ENCODE measurements around the gene BOLA1. TPM values are rescaled to one million over a fixed set of nuclear protein-coding genes. Genes with fewer than 3 reads are reported as not detected.
"Not testable (repeated sequence)": the region's sequence is repeated elsewhere in the genome, so short reads cannot be mapped to it uniquely, and the experiment has no call there.

Gene BOLA1
- polyA plus RNA-seq, 1 donor from 2014 or later, result 26.3 TPM

GRCh38 chr1:149850732-149851345 is 48.5 kb upstream of the BOLA1 start:
- not testable (repeated sequence) for H3K9me3 ChIP-seq (ENCODE audit: low read length); H3K9me2 ChIP-seq (ENCODE audit: insufficient read depth, low read length); H3K36me3 ChIP-seq (ENCODE audit: insufficient read depth, low read length); H3K9ac ChIP-seq (ENCODE audit: low read length); H2AFZ ChIP-seq (ENCODE audit: low read depth, low read length); H3K27me3 ChIP-seq (ENCODE audit: insufficient read depth, low read depth, low read length); H3K27ac ChIP-seq (ENCODE audit: low read length); H3K4me3 ChIP-seq (ENCODE audit: low read length); H4K20me1 ChIP-seq (ENCODE audit: insufficient read depth); H3K4me2 ChIP-seq (ENCODE audit: low read length); H3F3A ChIP-seq (ENCODE audit: insufficient read depth, low read length, poor library complexity, severe bottlenecking)
- peaks cover 40% of the 10 kb centered on the region for H3K79me2 ChIP-seq (replicated peaks; ENCODE audit: insufficient read depth, low read length)

- not testable (repeated sequence) for H3K4me2 ChIP-seq (ENCODE audit: low read length); H3F3A ChIP-seq (ENCODE audit: insufficient read depth, low read length, poor library complexity, severe bottlenecking); H3K4me3 ChIP-seq (ENCODE audit: low read length); H3K27ac ChIP-seq (ENCODE audit: low read length); H3K9me2 ChIP-seq (ENCODE audit: insufficient read depth, low read length); H3K36me3 ChIP-seq (ENCODE audit: insufficient read depth, low read length); H3K9ac ChIP-seq (ENCODE audit: low read length); H4K20me1 ChIP-seq (ENCODE audit: insufficient read depth); H3K9me3 ChIP-seq (ENCODE audit: low read length); H3K27me3 ChIP-seq (ENCODE audit: insufficient read depth, low read depth, low read length); H2AFZ ChIP-seq (ENCODE audit: low read depth, low read length)
- H3K79me2 ChIP-seq (replicated peaks; ENCODE audit: insufficient read depth, low read length), result peaks cover 31% of the 10 kb centered on the region
These were observed 47.7 kb upstream of the BOLA1 start for GRCh38 chr1:149851585-149852213.

- H3K27ac ChIP-seq (ENCODE audit: low read length); H3K9me3 ChIP-seq (ENCODE audit: low read length); H3K36me3 ChIP-seq (ENCODE audit: insufficient read depth, low read length); H4K20me1 ChIP-seq (ENCODE audit: insufficient read depth); H2AFZ ChIP-seq (ENCODE audit: low read depth, low read length); H3K27me3 ChIP-seq (ENCODE audit: insufficient read depth, low read depth, low read length); H3K4me2 ChIP-seq (ENCODE audit: low read length); H3K9me2 ChIP-seq (ENCODE audit: insufficient read depth, low read length); H3K9ac ChIP-seq (ENCODE audit: low read length); H3K4me3 ChIP-seq (ENCODE audit: low read length); H3F3A ChIP-seq (ENCODE audit: insufficient read depth, low read length, poor library complexity, severe bottlenecking): not testable (repeated sequence)
- H3K79me2 ChIP-seq (replicated peaks; ENCODE audit: insufficient read depth, low read length), result peaks cover 26% of the 10 kb centered on the region
These were observed 47.1 kb upstream of the BOLA1 start for GRCh38 chr1:149852263-149852662.

GRCh38 chr1:149860271-149860670 is 39.1 kb upstream of the BOLA1 start:
- H2AFZ ChIP-seq (ENCODE audit: low read depth, low read length); H3K4me2 ChIP-seq (ENCODE audit: low read length); H3K79me2 ChIP-seq (replicated peaks; ENCODE audit: insufficient read depth, low read length); H3F3A ChIP-seq (ENCODE audit: insufficient read depth, low read length, poor library complexity, severe bottlenecking); H3K9me3 ChIP-seq (ENCODE audit: low read length); H3K27me3 ChIP-seq (ENCODE audit: insufficient read depth, low read depth, low read length); H3K9me2 ChIP-seq (ENCODE audit: insufficient read depth, low read length); H3K4me3 ChIP-seq (ENCODE audit: low read length); H3K27ac ChIP-seq (ENCODE audit: low read length); H4K20me1 ChIP-seq (ENCODE audit: insufficient read depth); H3K36me3 ChIP-seq (ENCODE audit: insufficient read depth, low read length); H3K9ac ChIP-seq (ENCODE audit: low read length): not testable (repeated sequence)

DNA sequence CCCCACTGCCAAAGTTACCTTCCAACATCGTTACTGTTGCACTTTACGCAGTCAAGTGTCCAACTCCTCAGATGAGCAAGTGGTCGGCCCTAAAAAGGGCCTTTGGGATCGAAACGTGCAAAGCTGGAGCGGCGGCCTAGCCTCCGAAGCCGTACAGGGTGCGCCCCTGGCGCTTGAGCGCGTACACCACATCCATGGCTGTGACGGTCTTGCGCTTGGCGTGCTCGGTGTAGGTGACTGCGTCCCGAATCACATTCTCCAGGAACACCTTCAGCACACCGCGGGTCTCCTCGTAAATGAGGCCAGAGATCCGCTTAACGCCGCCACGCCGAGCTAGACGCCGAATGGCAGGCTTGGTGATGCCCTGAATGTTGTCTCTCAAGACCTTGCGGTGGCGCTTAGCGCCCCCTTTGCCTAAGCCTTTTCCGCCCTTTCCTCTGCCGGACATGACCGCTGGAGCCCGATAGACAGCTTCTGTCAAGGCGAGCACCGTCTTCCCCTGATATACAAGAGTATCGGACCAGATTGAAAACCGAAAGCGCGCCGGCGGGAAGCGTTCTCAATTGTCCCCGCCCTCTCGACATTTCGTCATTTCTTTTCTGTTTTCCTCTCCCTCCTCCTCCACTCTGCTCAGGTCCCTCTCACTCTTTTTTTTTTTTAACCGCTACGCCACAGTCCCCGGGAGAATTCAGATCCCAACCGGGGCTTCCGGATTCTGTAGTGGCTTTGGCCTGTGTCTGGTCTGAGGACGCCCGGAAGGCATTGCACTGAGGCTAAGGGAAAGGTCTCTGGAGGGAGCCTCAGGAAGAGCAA is 38.5 kb upstream of the BOLA1 start:
- H3K27me3 ChIP-seq (ENCODE audit: insufficient read depth, low read depth, low read length); H3K27ac ChIP-seq (ENCODE audit: low read length); H3K9me2 ChIP-seq (ENCODE audit: insufficient read depth, low read length): not testable (repeated sequence)

GRCh38 chr1:149861497-149862054 is 37.8 kb upstream of the BOLA1 start:
- H3K9ac ChIP-seq (ENCODE audit: low read length); H3K4me3 ChIP-seq (ENCODE audit: low read length); H4K20me1 ChIP-seq (ENCODE audit: insufficient read depth); H3K9me3 ChIP-seq (ENCODE audit: low read length); H3K27ac ChIP-seq (ENCODE audit: low read length); H3K79me2 ChIP-seq (replicated peaks; ENCODE audit: insufficient read depth, low read length); H3K36me3 ChIP-seq (ENCODE audit: insufficient read depth, low read length); H3K9me2 ChIP-seq (ENCODE audit: insufficient read depth, low read length); H3K4me2 ChIP-seq (ENCODE audit: low read length); H3K27me3 ChIP-seq (ENCODE audit: insufficient read depth, low read depth, low read length); H3F3A ChIP-seq (ENCODE audit: insufficient read depth, low read length, poor library complexity, severe bottlenecking); H2AFZ ChIP-seq (ENCODE audit: low read depth, low read length): not testable (repeated sequence)

More for the DNA sequence above, 38.5 kb upstream of the BOLA1 start:
- H3K79me2 ChIP-seq (replicated peaks; ENCODE audit: insufficient read depth, low read length); H3K4me3 ChIP-seq (ENCODE audit: low read length); H3F3A ChIP-seq (ENCODE audit: insufficient read depth, low read length, poor library complexity, severe bottlenecking); H3K9ac ChIP-seq (ENCODE audit: low read length); H3K4me2 ChIP-seq (ENCODE audit: low read length); H3K36me3 ChIP-seq (ENCODE audit: insufficient read depth, low read length); H2AFZ ChIP-seq (ENCODE audit: low read depth, low read length); H4K20me1 ChIP-seq (ENCODE audit: insufficient read depth); H3K9me3 ChIP-seq (ENCODE audit: low read length): not testable (repeated sequence)

DNA sequence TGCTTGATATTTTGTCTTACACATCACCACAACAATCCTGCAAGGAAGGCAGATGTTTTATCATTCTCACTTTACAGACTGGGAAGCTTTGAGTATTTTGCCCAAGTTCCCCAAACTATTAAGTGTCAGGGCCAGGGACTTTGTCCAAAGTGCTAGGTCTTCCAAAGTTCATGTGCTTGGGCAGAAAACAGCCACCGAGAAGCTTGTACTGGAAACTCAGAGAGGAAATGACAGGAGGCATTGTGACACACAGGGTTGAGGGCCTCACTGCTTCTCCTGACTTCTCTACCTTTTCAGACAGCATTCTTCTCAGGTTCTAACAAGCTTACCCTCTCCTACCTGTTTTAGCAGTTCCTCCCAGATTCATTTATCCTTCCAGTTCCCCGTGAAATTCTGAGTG is 32.5 kb upstream of the BOLA1 start:
- not testable (repeated sequence) for H3K9ac ChIP-seq (ENCODE audit: low read length); H3K27ac ChIP-seq (ENCODE audit: low read length); H2AFZ ChIP-seq (ENCODE audit: low read depth, low read length); H4K20me1 ChIP-seq (ENCODE audit: insufficient read depth); H3K79me2 ChIP-seq (replicated peaks; ENCODE audit: insufficient read depth, low read length); H3K4me2 ChIP-seq (ENCODE audit: low read length); H3K9me3 ChIP-seq (ENCODE audit: low read length); H3F3A ChIP-seq (ENCODE audit: insufficient read depth, low read length, poor library complexity, severe bottlenecking); H3K36me3 ChIP-seq (ENCODE audit: insufficient read depth, low read length); H3K27me3 ChIP-seq (ENCODE audit: insufficient read depth, low read depth, low read length); H3K4me3 ChIP-seq (ENCODE audit: low read length); H3K9me2 ChIP-seq (ENCODE audit: insufficient read depth, low read length)

Data from neural cell (in vitro differentiated cells).